ENCODE measurements around the gene WNT9A.

DNA sequence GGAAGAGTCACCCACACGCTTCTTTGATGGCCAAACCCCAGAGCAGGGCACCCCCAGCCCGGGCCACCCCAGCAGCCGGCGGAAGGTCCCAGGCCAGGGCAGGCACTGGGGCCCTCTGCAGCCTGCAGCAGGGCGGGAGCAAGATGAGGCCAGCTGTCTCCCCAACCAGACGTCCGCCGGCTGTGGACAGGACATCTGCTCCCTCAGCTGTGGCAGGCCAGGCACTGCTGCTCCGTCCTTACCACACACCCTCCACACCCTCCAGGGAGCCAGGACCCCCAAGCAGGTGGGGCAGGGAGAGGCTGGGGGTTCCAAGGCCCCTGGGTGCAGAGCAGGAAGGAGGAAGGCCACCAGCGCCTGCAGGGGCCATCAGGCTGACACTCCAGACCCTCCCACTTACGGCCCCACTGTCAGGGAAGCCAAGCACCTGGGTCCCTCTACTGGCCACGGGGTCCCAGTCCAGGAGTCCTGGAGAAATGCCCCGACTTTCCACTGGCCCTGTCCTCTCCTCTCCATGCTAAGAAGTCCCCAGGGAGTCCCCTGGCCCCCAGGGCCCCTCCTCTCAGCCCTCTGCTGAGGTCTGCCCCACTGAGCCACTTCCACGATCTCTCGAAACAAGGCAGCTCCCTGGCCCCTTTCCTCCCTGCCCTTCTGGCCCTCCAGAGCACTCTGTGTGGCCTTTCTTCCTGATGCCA lies 5.6 kb downstream of the WNT9A start:
- TF ChIP-seq YY1 (IDR thresholded peaks at IDR 0.05; ENCODE audit: insufficient read depth, insufficient read length) (no peak), ZNF274 (IDR thresholded peaks at IDR 0.05; ENCODE audit: low read depth, low read length) (no peak)

Measured in NT2/D1 (cell line).